Keratinocyte (primary cell): ENCODE measurements around the gene C10orf71. TPM values are rescaled to one million over a fixed set of nuclear protein-coding genes. Genes with fewer than 3 reads are reported as not detected.

ENCODE experiments used
- DNase-seq: peaks from one replicate; pipeline ENCODE4 v3.0.0-alpha.2; 2011; ENCODE audit warnings: low read depth, missing footprints, low spot score
- FAIRE-seq: peaks from 2 replicates; lab custom pipeline; 2011; peaks lifted over from hg19 to GRCh38; lab: Jason Lieb, UNC
- H2AFZ ChIP-seq: 2 replicates; pipeline ENCODE4 v1.6.0; 2012; ENCODE audit warnings: low read length, control low read depth, inconsistent platforms; ENCODE audit not compliant: control insufficient read depth
- H3K27ac ChIP-seq: 2 replicates; pipeline ENCODE4 v1.5.1; 2011; ENCODE audit warnings: low read length; ENCODE audit not compliant: control insufficient read depth, insufficient read depth
- H3K27me3 ChIP-seq: 3 replicates; pipeline ENCODE4 v1.6.0; 2011; ENCODE audit warnings: low read length; ENCODE audit not compliant: control insufficient read depth, insufficient read depth; ENCODE audit errors: extremely low read depth
- H3K36me3 ChIP-seq, 2 experiments: 2 replicates in 1 of 2; 3 replicates in 1 of 2; pipeline ENCODE4 v1.5.1; 2011; ENCODE audit warnings: low read length in 2 of 2, mild to moderate bottlenecking in 1 of 2; ENCODE audit not compliant: control insufficient read depth in 2 of 2, insufficient read depth in 2 of 2; ENCODE audit errors: extremely low read depth in 1 of 2
- H3K4me1 ChIP-seq: 3 replicates; pipeline ENCODE4 v1.5.1; 2011; ENCODE audit warnings: low read length; ENCODE audit not compliant: control insufficient read depth, insufficient read depth; ENCODE audit errors: extremely low read depth
- H3K4me2 ChIP-seq: 3 replicates; pipeline ENCODE4 v1.6.0; 2011; ENCODE audit warnings: low read depth, low read length; ENCODE audit not compliant: control insufficient read depth, insufficient read depth; ENCODE audit errors: extremely low read depth
- H3K4me3 ChIP-seq, 3 experiments: fragments of 200-600 bp in 1 of 3; sonication (generic) in 1 of 3; 2 replicates in 2 of 3; 3 replicates in 1 of 3; pipeline ENCODE4 v1.5.1; 2011 to 2016; ENCODE audit warnings: low read length in 3 of 3, mild to moderate bottlenecking in 3 of 3, control low read depth in 2 of 3, inconsistent platforms in 1 of 3, low read depth in 1 of 3, mixed read lengths in 1 of 3, mixed run types in 1 of 3, moderate library complexity in 1 of 3; ENCODE audit not compliant: control insufficient read depth in 2 of 3, insufficient read depth in 2 of 3; ENCODE audit errors: extremely low read depth in 1 of 3
- H3K79me2 ChIP-seq: 2 replicates; pipeline ENCODE4 v1.6.0; 2012; ENCODE audit warnings: low read length; ENCODE audit not compliant: control insufficient read depth, insufficient read depth
- H3K9ac ChIP-seq: 3 replicates; pipeline ENCODE4 v1.6.0; 2011; ENCODE audit warnings: low read length; ENCODE audit not compliant: control insufficient read depth, insufficient read depth; ENCODE audit errors: extremely low read depth
- H3K9me1 ChIP-seq: 3 replicates; pipeline ENCODE4 v1.6.0; 2011; ENCODE audit warnings: low read length; ENCODE audit not compliant: control insufficient read depth, insufficient read depth; ENCODE audit errors: extremely low read depth
- H3K9me3 ChIP-seq: 2 replicates; pipeline ENCODE4 v1.5.1; 2012; ENCODE audit warnings: low read depth, low read length; ENCODE audit not compliant: control insufficient read depth
- H4K20me1 ChIP-seq: 3 replicates; pipeline ENCODE4 v1.6.0; 2011; ENCODE audit warnings: low read length; ENCODE audit not compliant: control insufficient read depth, insufficient read depth; ENCODE audit errors: extremely low read depth
- EZH2 ChIP-seq: IDR thresholded peaks from one replicate; pipeline ENCODE4 v1.6.1; 2012; ENCODE audit warnings: inconsistent platforms, mild to moderate bottlenecking, low read length, moderate library complexity
- dilution Hi-C: fragments of 300-500 bp; cut with MboI; formaldehyde crosslinking; loops from one replicate; pipeline ENCODE4 v1.7.0; 2020; ENCODE audit warnings: low sequenced_read_pairs; ENCODE audit not compliant: extremely low pct_ligation_motif_present
- polyA plus RNA-seq, 5 experiments: library from polyadenylated mRNA; depleted of rRNA in 3 of 5; stranded (reverse) in 3 of 5; stranded (forward) in 1 of 5; unstranded in 1 of 5; fragments of >200 nt; gene quantifications; 1 replicate in 1 of 5; 2 replicates in 3 of 5; 3 replicates in 1 of 5; pipeline versions ENCODE4 v1.2.1 to v1.2.3, GENCODE V29; 2011 to 2012; ENCODE audit warnings: missing spikeins in 2 of 5, low read depth in 1 of 5, low replicate concordance in 1 of 5
- TF ChIP-seq, protein P1 (sequence below), 3 experiments: IDR thresholded peaks in 1 of 3; conservative IDR thresholded peaks in 1 of 3; optimal IDR thresholded peaks in 1 of 3; 2 replicates in 2 of 3; 3 replicates in 1 of 3; pipeline versions ENCODE3 to v1.5.1; 2011; ENCODE audit warnings: low read length in 3 of 3, mild to moderate bottlenecking in 3 of 3, moderate library complexity in 2 of 3, control low read depth in 1 of 3, inconsistent platforms in 1 of 3; ENCODE audit not compliant: insufficient read depth in 2 of 3; ENCODE audit errors: extremely low read depth in 1 of 3

The C10orf71 gene
- polyA plus RNA-seq, 1 donor (not counting 4 experiments of a cell fraction or from before 2014, with no cell fraction given) = not detected

DNA sequence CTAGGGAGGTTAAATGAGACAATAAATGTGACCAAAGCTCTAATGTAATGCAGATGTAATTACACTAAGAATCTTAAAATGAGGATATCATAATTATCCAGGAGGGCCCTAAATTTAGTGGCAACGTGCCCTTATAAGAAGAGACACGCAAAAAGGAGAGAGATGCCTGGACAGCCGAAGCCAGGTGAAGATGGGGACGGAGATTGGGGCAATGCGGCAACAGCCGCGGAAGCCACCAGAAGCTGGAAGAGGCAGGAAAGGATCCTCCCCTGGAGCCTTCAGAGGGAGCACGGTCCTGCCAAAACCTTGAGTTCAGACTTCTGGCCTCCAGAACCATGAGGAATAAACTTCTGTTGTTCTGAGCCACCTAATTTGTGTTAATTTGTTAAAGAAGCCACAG, 25.3 kb upstream of the C10orf71 start:
- no peaks in the 10 kb centered on the region for H3K4me1 ChIP-seq
- no peaks in the 10 kb centered on the region for H3K9me3 ChIP-seq
- no peak overlapping the region for H3K9ac ChIP-seq
- FAIRE-seq (no peak), DNase-seq (no peak)
- no peaks in the 10 kb centered on the region for H4K20me1 ChIP-seq
- no peak overlapping the region for H2AFZ ChIP-seq
- TF ChIP-seq, protein P1, sequence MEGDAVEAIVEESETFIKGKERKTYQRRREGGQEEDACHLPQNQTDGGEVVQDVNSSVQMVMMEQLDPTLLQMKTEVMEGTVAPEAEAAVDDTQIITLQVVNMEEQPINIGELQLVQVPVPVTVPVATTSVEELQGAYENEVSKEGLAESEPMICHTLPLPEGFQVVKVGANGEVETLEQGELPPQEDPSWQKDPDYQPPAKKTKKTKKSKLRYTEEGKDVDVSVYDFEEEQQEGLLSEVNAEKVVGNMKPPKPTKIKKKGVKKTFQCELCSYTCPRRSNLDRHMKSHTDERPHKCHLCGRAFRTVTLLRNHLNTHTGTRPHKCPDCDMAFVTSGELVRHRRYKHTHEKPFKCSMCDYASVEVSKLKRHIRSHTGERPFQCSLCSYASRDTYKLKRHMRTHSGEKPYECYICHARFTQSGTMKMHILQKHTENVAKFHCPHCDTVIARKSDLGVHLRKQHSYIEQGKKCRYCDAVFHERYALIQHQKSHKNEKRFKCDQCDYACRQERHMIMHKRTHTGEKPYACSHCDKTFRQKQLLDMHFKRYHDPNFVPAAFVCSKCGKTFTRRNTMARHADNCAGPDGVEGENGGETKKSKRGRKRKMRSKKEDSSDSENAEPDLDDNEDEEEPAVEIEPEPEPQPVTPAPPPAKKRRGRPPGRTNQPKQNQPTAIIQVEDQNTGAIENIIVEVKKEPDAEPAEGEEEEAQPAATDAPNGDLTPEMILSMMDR (optimal IDR thresholded peaks at IDR 0.05 in 1 of 3, IDR thresholded peaks at IDR 0.05 in 1 of 3, conservative IDR thresholded peaks at IDR 0.05 in 1 of 3; ENCODE audit: extremely low read depth in 1 of 3, insufficient read depth in 2 of 3, low read length in 3 of 3) = no peak
- TF ChIP-seq EZH2 = no peak
- no peak overlapping the region for H3K4me2 ChIP-seq
- no peak overlapping the region for H3K4me3 ChIP-seq
- no peaks in the 10 kb centered on the region for H3K36me3 ChIP-seq
- no peaks in the 10 kb centered on the region for H3K79me2 ChIP-seq
- dilution Hi-C loops = no loop called here
- H3K9me1 ChIP-seq = no peaks in the 10 kb centered on the region
- H3K27me3 ChIP-seq = no peaks in the 10 kb centered on the region
- no peak overlapping the region for H3K27ac ChIP-seq

DNA sequence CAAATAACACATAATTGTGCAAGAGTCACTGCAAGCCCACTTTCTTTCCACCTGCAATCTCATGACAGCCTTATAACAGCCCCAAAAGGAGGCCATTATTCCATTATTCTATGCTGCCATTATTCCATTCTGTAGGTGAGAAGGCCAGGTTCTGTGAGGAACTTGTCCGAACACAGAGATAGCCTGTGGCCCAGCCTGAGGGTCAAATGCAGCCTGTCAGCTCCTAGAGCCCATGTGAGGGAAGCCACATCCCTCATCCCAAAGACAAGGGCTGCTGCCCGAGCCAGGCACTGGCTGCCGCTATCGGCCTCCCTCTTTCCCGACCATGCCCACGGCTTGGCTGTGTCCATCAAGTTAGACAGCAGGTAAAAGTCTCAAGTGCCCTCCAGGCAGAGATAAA, 24.1 kb upstream of the C10orf71 start:
- Histone ChIP-seq H3K4me3 (no peak overlapping the region), H3K27ac (no peak overlapping the region), H3K4me2 (no peak overlapping the region), H3K4me1 (no peaks in the 10 kb centered on the region), H4K20me1 (no peaks in the 10 kb centered on the region), H2AFZ (no peak overlapping the region), H3K9ac (no peak overlapping the region), H3K9me3 (no peaks in the 10 kb centered on the region), H3K36me3 (no peaks in the 10 kb centered on the region), H3K27me3 (no peaks in the 10 kb centered on the region), H3K79me2 (no peaks in the 10 kb centered on the region), H3K9me1 (no peaks in the 10 kb centered on the region)
- dilution Hi-C loops = no loop called here
- no peak for TF ChIP-seq EZH2
- TF ChIP-seq, protein P1 (optimal IDR thresholded peaks at IDR 0.05 in 1 of 3, IDR thresholded peaks at IDR 0.05 in 1 of 3, conservative IDR thresholded peaks at IDR 0.05 in 1 of 3; ENCODE audit: extremely low read depth in 1 of 3, insufficient read depth in 2 of 3, low read length in 3 of 3) = no peak
- no peak for DNase-seq
- no peak for FAIRE-seq
